HCEC 1CT (cell line): ENCODE results near the gene CIAPIN1.
A peak's percentile ranks its signal among the peaks of the same experiment; 100 is the strongest.
"Not testable (repeated sequence)": the region's sequence is repeated elsewhere in the genome, so short reads cannot be mapped to it uniquely, and the experiment has no call there.

Experiments
- DNase-seq: peaks from one replicate; pipeline ENCODE4 v3.0.0-alpha.2; 2017

Gene CIAPIN1

GRCh38 chr16:57476546-57477410 lies 29.6 kb upstream of the CIAPIN1 start:
- DNase-seq, result no peak

GRCh38 chr16:57475711-57476339 lies 28.6 kb upstream of the CIAPIN1 start:
- no peak for DNase-seq

- DNase-seq, result no peak
Observed at GRCh38 chr16:57474671-57475661, 27.8 kb upstream of the CIAPIN1 start.

- DNase-seq, result no peak
Observed at GRCh38 chr16:57473906-57474305, 26.7 kb upstream of the CIAPIN1 start.

- DNase-seq, result no peak
Observed at GRCh38 chr16:57473176-57473840, 26.1 kb upstream of the CIAPIN1 start.

DNA sequence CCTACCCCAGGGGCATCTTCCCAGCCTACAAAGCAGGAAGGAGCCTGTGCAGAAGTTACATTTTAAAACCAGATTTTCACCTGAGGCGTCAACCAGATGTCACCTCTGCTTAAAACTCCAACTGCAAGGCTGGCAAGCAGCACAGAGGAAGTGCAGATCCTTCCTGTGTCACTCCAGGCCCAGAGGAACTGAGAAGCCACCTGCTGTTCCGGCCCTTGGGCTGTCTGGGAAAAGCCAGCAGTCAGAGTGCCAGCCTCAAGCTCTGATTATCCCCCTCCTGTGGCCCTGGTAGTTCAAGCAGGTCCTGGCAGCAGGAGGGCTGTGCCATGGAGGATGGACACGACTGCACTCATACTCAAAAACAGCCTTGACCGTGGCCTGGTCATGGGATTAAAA lies 25.5 kb upstream of the CIAPIN1 start:
- no peak for DNase-seq

DNA sequence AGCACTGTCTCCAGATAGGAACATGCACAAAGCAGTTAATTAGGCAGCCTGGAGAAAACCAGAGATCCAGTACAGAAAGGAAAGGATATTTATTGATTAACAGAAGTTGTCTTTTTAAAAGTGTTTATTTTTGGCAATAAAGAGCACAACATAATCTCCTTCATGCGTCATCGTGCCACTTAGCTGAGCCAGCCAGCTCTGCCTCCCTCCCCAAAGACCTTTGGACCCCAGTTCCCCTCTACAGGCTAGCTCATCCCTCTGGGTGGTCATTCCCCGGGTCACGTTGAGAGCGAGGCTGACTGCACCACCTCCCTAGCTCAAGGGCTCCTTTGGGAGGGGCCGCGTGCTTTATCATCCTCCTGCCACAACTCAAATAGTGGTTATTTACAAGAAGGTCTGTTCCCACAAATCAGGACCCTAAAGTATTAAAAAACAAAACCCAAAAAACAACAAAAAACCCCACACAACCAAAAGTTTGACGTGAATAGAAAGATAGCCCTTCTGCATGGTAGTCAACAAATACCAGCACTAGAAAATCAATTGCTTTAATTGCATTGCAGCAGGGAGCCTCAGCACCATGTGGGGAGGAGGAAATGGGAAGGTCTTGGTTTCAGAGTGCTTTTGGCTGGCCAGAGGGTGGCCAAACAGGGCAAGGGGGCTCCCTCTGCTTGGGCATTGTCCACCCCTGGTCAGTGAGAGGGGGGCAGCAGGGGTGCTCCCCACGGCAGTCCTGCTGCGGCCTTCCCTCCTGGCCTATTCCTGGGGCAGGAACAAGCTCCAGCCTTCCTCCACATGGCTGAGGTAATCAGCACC lies 24.9 kb upstream of the CIAPIN1 start:
- DNase-seq, result no peak

GRCh38 chr16:57471209-57471608 lies 24.0 kb upstream of the CIAPIN1 start:
- no peak for DNase-seq

GRCh38 chr16:57470711-57471110 lies 23.5 kb upstream of the CIAPIN1 start:
- no peak for DNase-seq

DNA sequence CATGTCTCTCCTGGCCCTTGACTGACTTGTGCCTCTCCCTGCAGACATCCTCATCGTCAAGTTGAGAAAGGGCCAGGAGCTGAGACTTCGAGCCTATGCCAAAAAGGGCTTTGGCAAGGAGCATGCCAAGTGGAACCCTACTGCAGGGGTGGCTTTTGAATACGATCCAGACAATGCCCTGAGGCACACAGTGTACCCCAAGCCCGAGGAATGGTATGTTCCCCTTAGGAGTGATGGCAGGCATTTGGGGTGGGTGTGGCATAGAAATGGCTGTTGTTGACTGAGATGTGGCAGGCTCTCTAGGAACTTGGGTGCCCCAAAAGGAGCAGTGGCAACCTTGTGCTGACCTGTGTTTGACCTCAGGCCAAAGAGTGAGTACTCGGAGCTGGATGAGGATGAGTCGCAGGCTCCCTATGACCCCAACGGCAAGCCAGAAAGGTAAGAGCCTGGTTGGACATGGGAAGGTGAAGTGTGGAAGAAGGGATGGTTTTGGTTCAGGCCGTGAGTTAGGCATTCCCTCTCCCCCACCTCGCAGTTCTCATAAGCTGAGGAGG lies 22.8 kb upstream of the CIAPIN1 start:
- no peak for DNase-seq

- no peak for DNase-seq
Observed at GRCh38 chr16:57469046-57469445, 21.9 kb upstream of the CIAPIN1 start.

- DNase-seq, result no peak
Observed at GRCh38 chr16:57468346-57468745, 21.2 kb upstream of the CIAPIN1 start.

- no peak for DNase-seq
Observed at GRCh38 chr16:57464523-57464922, 17.3 kb upstream of the CIAPIN1 start.

DNA sequence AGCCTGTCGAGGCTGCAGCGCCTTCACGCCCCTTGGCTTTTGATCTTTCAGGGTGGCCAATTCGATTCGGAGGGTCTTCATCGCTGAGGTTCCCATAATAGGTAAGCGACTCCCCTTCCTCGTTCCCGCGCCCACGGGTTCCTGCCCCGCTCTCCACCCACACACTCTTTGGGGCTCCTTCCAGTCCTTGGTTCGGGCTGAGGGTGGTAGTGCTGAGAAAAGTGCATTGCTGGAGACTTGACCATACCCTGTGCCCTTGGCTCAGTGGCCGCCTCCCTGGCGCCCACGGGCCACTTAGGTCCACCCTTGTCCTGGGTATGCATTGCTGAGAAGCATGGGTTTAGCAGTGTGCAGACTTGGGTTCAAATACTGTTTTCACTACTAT lies 15.8 kb upstream of the CIAPIN1 start:
- no peak for DNase-seq

DNA sequence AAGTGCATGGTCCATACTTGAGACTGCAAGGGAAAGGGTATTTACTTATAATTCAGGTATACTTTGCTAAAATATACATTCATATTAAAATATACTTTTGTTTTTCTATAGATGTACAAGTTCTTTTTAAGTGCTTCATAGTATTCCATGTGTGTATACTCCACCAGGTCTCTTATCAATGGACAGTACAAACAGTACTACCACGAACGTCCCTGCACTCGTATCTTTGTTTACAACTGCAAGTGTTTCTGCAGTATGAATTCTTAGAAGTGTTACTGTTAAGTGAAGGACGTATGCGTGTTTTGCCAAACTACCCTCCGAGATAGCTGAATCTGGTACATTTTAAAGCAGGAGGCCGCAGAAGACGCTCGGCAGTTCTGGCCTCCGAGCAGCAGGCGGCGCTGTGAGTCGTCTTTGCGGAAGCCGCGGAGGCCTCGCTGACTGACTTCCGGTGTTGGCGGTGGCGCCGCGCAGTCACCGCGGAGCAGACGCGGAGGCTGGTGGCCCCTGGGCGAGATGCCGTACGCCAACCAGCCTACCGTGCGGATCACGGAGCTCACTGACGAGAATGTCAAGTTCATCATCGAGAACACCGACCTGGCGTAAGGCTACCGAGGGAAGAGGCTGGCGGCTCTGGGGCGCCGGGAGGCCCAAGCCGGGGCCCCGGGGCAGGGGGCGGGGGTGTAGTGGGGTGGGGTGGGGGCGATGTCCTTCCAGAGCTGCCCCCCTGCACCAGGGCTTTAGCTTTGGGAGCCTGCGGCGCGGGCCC lies 15.2 kb upstream of the CIAPIN1 start, which contains the start of gene POLR2C:
Gene POLR2C (plus strand): TSS at position 471 of the 769 bp plus-strand sequence. CDS start 46 bp downstream, at position 517.
- DNase-seq, result peak; percentile 71

- no peak for DNase-seq
Observed at GRCh38 chr16:57452021-57452420, 4.8 kb upstream of the CIAPIN1 start.

DNA sequence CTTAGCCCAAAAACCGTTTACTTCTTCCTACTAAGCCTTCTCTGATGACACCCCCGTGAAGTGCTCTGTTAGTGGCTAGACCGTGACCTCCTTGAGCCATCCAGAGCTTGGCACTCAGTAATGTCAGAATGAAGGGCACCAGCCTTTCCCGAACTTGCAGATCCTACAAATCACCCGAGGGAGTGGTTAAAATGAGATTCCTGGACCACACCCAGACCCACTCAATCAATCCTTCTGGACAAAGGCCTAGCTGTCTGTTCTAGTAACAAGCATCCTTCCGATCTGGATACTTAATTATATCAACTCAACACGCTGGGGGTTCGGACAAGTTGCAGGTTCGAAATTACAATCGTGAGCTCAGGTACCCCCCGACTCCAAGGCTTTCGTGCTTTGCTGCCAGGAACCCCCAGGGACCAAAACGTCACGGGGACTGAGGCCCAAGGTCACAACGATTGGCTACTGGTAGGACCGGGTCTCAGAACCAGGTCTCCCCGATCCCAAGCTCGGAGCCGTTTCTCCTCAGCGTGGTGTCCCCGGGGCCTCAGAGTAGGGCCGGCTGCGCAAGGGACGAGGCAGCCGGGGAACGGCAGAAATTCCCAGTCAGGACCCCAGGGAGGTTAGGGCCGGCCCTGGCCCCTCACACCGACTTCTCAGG lies 527 bp downstream of the CIAPIN1 start:
- peak; percentile 11 for DNase-seq

DNA sequence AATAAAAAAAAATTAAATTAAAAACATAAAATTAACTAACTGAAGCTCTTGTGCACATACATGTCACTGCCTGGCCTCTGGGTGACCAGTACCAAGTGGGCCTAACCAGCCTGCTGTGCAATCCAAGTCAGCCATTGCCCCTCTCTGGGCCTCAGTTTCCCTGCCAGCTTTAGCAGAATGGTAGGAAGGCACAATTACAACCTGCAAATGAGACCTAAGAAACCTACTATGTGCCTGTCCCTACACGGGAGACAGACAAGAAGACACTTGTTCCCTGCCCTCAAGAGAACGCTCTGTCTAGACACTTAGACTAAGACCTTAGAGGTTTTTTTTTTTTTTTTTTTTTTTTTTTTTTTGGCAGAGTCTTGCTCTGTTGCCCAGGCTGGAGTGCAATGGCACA lies 1.7 kb downstream of the CIAPIN1 start:
- DNase-seq, result no peak

DNA sequence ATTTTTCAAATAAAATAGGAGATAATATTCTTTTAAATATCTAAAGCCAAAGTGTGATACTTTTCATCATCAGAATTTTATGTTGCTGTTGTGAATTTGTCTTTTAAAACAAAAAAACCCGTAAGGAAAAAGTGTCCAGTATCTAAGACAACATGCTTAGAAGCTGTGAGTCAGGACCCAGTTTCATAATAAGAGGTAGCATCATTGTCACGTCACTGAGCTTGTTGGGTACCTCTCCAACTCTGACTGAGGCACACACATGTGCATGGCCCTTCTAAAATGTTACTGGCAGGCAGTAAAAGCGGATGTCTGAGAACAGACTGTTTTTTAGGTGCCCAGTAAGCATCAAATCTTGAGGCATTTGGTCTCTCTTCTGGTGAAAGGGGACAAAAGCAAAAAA lies 2.5 kb downstream of the CIAPIN1 start:
- DNase-seq, result peak; percentile 42

DNA sequence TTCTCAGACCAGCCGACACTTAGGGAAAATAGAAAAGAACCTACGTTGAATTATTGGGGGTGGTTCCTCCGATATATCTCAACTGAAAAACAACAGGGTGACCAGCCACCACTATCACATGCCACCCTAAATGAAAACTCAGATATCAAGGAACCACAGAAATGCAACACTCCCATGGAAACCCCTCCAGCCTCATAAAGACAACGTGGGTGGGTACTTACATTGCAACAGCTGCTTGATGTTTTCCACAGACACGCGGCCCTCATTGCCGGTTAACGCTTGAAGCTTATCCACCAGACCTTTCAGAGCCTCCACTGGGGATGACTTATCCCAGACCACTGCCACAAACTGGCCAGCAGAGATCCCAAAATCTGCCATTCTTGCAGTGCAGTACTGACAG lies 6.6 kb downstream of the CIAPIN1 start:
- not testable (repeated sequence) for DNase-seq
